WI38 (cell line): ENCODE data around the gene TNC.
A peak's percentile ranks its signal among the peaks of the same experiment; 100 is the strongest.

Experiments
- H3K4me3 ChIP-seq: 2 replicates; pipeline ENCODE4 v1.5.1; 2011; ENCODE audit warnings: low read depth, mild to moderate bottlenecking, control low read depth, low read length
- CTCF ChIP-seq: IDR thresholded peaks from 2 replicates; pipeline ENCODE4 v1.5.1; 2012; ENCODE audit warnings: low read depth, mild to moderate bottlenecking, control low read depth, low read length

Gene TNC

GRCh38 chr9:115126404-115126803 lies 8.4 kb upstream of the TNC start:
- no peak for TF ChIP-seq CTCF
- no peak overlapping the region for H3K4me3 ChIP-seq

GRCh38 chr9:115122937-115123336 lies 5.0 kb upstream of the TNC start:
- no peak for TF ChIP-seq CTCF
- H3K4me3 ChIP-seq = no peak overlapping the region

- no peak overlapping the region for H3K4me3 ChIP-seq
- TF ChIP-seq CTCF = no peak
Observed at GRCh38 chr9:115121181-115121580, 3.2 kb upstream of the TNC start.

GRCh38 chr9:115118879-115119218 lies 892 bp upstream of the TNC start:
- peak overlapping the region; percentile 69 for H3K4me3 ChIP-seq
- TF ChIP-seq CTCF = no peak

GRCh38 chr9:115116421-115117284 lies 1.3 kb downstream of the TNC start:
- TF ChIP-seq CTCF = no peak
- H3K4me3 ChIP-seq = peak overlapping the region; percentile 69

- TF ChIP-seq CTCF = no peak
- peak overlapping the region; percentile 69 for H3K4me3 ChIP-seq
Observed at GRCh38 chr9:115115924-115116323, 2.0 kb downstream of the TNC start.

- no peak for TF ChIP-seq CTCF
Observed at GRCh38 chr9:115115117-115115880, 2.7 kb downstream of the TNC start.

More at GRCh38 chr9:115115117-115115880, 2.7 kb downstream of the TNC start:
- H3K4me3 ChIP-seq = peak overlapping the region; percentile 69
